HL-60 (cell line): ENCODE data around the gene ALMS1.

Experiments
- DNase-seq, 2 experiments: peaks; one replicate each; pipeline ENCODE4 v3.0.0-alpha.2; 2010 to 2020; ENCODE audit warnings: low read depth in 1 of 2, low spot score in 1 of 2
- H3K27ac ChIP-seq: fragments of 250-450 bp; sonication (Bioruptor Pico); replicated peaks from 2 replicates; pipeline ENCODE4 v1.5.1; 2020; ENCODE audit warnings: mild to moderate bottlenecking, moderate library complexity
- H3K27me3 ChIP-seq: fragments of 250-450 bp; sonication (Bioruptor Pico); 2 replicates; pipeline ENCODE4 v1.5.1; 2021; ENCODE audit warnings: mild to moderate bottlenecking, moderate library complexity; ENCODE audit not compliant: insufficient read depth, poor library complexity, severe bottlenecking
- H3K4me3 ChIP-seq: replicated peaks from 2 replicates; pipeline ENCODE4 v1.5.1; 2011; ENCODE audit warnings: mild to moderate bottlenecking, control low read depth, low read length; ENCODE audit not compliant: insufficient read depth
- GABPA ChIP-seq: IDR thresholded peaks from 2 replicates; pipeline ENCODE4 v1.6.1; 2012; ENCODE audit warnings: low read depth
- POLR2AphosphoS5 ChIP-seq: IDR thresholded peaks from 2 replicates; pipeline ENCODE4 v1.6.1; 2012; ENCODE audit warnings: low read depth
- SPI1 ChIP-seq: IDR thresholded peaks from 2 replicates; pipeline ENCODE4 v1.6.1; 2012; ENCODE audit warnings: low read depth, mild to moderate bottlenecking, borderline replicate concordance
- TF ChIP-seq, protein P1 (sequence below): IDR thresholded peaks from one replicate; pipeline ENCODE4 v1.5.1; 2011; ENCODE audit warnings: low read length, control low read depth, inconsistent platforms; ENCODE audit not compliant: insufficient read depth
- TF ChIP-seq, protein P2 (sequence below): IDR thresholded peaks from 2 replicates; pipeline ENCODE4 v1.6.1; 2012; ENCODE audit warnings: low read depth; ENCODE audit not compliant: insufficient replicate concordance

ALMS1 gene

GRCh38 chr2:73418343-73418742 is 32.7 kb downstream of the ALMS1 start:
- peak in 1 of 2 experiments; percentile 72 for DNase-seq
- no peak overlapping the region for H3K4me3 ChIP-seq
- TF ChIP-seq SPI1 = no peak
- TF ChIP-seq POLR2AphosphoS5 = no peak
- TF ChIP-seq, protein P1, sequence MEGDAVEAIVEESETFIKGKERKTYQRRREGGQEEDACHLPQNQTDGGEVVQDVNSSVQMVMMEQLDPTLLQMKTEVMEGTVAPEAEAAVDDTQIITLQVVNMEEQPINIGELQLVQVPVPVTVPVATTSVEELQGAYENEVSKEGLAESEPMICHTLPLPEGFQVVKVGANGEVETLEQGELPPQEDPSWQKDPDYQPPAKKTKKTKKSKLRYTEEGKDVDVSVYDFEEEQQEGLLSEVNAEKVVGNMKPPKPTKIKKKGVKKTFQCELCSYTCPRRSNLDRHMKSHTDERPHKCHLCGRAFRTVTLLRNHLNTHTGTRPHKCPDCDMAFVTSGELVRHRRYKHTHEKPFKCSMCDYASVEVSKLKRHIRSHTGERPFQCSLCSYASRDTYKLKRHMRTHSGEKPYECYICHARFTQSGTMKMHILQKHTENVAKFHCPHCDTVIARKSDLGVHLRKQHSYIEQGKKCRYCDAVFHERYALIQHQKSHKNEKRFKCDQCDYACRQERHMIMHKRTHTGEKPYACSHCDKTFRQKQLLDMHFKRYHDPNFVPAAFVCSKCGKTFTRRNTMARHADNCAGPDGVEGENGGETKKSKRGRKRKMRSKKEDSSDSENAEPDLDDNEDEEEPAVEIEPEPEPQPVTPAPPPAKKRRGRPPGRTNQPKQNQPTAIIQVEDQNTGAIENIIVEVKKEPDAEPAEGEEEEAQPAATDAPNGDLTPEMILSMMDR = no peak
- TF ChIP-seq, protein P2, sequence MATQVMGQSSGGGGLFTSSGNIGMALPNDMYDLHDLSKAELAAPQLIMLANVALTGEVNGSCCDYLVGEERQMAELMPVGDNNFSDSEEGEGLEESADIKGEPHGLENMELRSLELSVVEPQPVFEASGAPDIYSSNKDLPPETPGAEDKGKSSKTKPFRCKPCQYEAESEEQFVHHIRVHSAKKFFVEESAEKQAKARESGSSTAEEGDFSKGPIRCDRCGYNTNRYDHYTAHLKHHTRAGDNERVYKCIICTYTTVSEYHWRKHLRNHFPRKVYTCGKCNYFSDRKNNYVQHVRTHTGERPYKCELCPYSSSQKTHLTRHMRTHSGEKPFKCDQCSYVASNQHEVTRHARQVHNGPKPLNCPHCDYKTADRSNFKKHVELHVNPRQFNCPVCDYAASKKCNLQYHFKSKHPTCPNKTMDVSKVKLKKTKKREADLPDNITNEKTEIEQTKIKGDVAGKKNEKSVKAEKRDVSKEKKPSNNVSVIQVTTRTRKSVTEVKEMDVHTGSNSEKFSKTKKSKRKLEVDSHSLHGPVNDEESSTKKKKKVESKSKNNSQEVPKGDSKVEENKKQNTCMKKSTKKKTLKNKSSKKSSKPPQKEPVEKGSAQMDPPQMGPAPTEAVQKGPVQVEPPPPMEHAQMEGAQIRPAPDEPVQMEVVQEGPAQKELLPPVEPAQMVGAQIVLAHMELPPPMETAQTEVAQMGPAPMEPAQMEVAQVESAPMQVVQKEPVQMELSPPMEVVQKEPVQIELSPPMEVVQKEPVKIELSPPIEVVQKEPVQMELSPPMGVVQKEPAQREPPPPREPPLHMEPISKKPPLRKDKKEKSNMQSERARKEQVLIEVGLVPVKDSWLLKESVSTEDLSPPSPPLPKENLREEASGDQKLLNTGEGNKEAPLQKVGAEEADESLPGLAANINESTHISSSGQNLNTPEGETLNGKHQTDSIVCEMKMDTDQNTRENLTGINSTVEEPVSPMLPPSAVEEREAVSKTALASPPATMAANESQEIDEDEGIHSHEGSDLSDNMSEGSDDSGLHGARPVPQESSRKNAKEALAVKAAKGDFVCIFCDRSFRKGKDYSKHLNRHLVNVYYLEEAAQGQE = no peak
- no peak for TF ChIP-seq GABPA
- peak overlapping the region; percentile 22 for H3K27ac ChIP-seq
- H3K27me3 ChIP-seq = no peaks in the 10 kb centered on the region

DNA sequence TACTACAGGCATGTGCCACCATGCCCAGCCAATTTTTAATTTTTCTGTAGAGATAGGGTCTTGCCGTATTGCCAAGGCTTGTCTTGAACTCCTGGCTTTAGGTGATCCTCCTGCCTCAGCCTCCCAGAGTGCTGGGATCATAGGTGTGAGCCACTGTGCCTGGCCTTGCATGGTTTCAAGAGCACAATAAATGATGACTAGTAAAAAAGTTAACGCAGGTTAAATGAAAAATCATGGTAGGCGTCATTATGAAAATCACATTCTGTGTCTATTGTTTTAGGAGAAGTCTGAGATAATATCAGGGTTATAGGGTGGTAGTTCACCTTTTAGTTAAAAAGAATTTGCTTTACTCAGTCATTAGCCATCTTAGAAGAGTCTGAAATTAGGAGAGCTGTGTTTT is 38.3 kb downstream of the ALMS1 start:
- TF ChIP-seq GABPA (no peak), POLR2AphosphoS5 (no peak), SPI1 (no peak)
- TF ChIP-seq, protein P1 = no peak
- TF ChIP-seq, protein P2 = no peak
- Histone ChIP-seq H3K4me3 (no peak overlapping the region), H3K27ac (no peak overlapping the region), H3K27me3 (no peaks in the 10 kb centered on the region)
- no peak for DNase-seq

DNA sequence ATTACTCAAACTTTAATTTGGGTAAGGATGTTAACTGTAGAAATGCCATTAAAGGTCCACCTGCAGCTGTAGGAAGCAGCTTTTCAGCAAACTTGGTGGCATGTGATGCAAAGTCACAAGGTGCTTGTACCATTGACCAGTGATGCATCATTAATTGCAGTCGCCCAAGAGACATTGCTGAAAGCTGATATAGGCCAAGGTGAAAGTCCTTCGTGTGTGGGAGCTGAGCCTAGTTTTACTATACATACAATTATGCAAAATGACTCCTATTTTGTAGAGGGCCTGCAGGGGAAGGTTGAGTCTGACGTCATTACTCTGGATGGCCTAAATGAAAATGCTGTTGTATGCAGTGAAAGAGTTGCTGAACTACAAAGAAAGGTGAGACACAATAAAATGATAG is 40.5 kb downstream of the ALMS1 start:
- no peak overlapping the region for H3K27ac ChIP-seq
- DNase-seq = no peak
- no peak overlapping the region for H3K4me3 ChIP-seq
- no peaks in the 10 kb centered on the region for H3K27me3 ChIP-seq
- TF ChIP-seq GABPA (no peak), POLR2AphosphoS5 (no peak), SPI1 (no peak)
- TF ChIP-seq, protein P1 = no peak
- TF ChIP-seq, protein P2 = no peak
